ENCODE results near the gene ZFP91.

ZFP91 gene

DNA sequence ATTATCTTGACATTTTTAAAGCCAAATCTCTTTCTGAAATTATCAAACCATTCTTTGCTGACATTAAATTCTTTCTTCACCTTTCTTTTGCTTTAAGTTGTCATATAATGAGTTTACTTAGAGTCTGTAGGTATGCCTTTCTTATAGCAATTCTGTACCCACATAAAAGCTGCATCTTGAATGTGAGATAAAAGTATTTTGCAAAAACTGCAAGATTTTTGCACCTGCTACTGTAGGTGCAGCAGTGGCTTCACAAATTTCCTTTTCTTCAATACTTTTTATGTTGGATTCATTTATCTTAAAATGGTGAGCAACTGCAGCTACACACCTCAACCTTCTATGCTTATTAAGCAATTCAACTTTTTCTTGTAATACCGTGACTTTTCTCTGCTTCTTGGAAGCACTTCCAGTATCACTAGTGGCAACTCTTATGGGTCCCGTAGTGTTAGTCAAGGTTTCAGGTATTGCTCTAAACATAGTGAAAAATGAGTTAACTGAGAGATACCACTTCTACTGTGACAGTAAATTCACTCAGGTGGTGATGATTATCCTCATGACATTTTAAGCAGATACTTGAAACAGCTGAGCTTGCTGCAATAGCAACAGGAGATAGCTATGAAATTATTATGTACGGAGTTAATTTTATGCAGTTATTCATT is 18.8 kb downstream of the ZFP91 start:
- H3K9me3 Mint-ChIP-seq: no peaks in the 10 kb centered on the region
- no peaks in the 10 kb centered on the region for H3K27me3 Mint-ChIP-seq
- H3K36me3 Mint-ChIP-seq (ENCODE audit: insufficient read depth): peaks cover 22% of the 10 kb centered on the region
- H3K4me3 Mint-ChIP-seq: no peak overlapping the region
- no peak for DNase-seq
- H3K4me1 Mint-ChIP-seq (ENCODE audit: low read depth in 2 of 2): peaks cover 47 to 76% of the 10 kb centered on the region in 2 donors
- ATAC-seq (replicated peaks): no peak
- H3K27ac Mint-ChIP-seq: no peak overlapping the region

DNA sequence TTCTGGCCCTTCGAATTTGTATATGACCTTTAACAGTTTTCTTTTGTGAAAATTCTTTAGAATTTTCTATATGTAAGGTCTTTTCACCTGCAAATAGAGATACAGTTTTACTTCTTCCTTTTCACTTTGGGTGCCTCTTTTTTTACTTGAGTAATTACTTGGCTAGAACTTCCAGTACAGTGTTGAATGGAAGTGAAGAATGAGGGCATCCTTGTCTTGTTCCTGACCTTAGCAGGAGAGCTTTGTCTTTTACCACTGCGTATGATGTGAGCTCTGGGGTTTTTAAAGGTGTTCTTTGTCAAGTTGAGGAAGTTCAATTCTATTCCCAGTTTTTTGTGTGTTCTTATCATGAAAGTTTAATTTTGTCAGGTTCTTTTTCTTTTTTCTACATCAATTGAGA is 21.6 kb downstream of the ZFP91 start:
- Mint-ChIP-seq H3K4me3 (no peak overlapping the region), H3K27me3 (no peaks in the 10 kb centered on the region), H3K4me1 (ENCODE audit: low read depth in 2 of 2) (peaks cover 56 to 69% of the 10 kb centered on the region in 2 donors), H3K27ac (peak overlapping the region in 1 of 2 donors; percentile 23), H3K9me3 (no peaks in the 10 kb centered on the region), H3K36me3 (ENCODE audit: insufficient read depth) (peaks cover 25% of the 10 kb centered on the region)
- DNase-seq (no peak), ATAC-seq (replicated peaks) (no peak)

DNA sequence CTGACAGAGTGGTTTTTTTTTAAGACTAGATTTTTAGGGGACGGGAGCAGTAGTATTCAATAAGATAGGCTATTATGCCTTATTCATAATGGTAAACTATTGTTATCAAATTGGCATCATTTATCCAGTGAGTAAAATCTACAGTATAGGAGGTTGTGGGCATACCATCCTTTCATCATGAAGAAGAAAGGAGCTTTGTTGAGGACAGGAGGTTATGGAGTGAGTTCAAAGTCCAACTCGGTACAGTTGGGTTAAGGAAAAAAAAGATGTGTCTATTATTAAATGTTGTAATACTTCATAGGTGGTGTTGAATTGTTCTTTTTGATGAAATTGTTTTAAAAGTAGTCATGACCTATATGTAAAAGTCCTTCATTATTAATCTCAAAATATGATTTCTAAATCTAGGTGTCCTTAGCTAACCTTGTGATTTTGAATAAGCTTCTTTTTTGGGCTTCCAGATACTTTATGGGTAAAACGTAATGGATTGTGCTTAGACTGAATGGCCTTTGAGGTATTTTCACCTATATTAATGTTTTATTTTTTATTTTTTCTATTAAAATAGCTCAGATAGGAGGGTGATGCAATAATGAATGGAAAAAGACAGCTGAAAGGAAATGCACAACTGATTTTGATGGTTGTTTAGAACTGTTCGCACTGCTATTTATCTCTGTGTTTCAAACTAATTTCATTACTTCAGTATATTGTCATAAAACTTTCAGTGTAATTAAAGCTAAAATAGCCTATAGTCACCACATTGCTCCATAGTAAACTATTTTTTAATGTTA is 28.3 kb downstream of the ZFP91 start:
- H3K4me3 Mint-ChIP-seq: no peak overlapping the region
- peak overlapping the region; percentile 16 to 85 for H3K27ac Mint-ChIP-seq
- no peaks in the 10 kb centered on the region for H3K27me3 Mint-ChIP-seq
- no peak for DNase-seq
- H3K9me3 Mint-ChIP-seq: no peaks in the 10 kb centered on the region
- no peak for ATAC-seq (replicated peaks)
- H3K36me3 Mint-ChIP-seq (ENCODE audit: insufficient read depth): peaks cover 52% of the 10 kb centered on the region
- H3K4me1 Mint-ChIP-seq (ENCODE audit: low read depth in 2 of 2): peaks cover 36 to 39% of the 10 kb centered on the region in 2 donors

DNA sequence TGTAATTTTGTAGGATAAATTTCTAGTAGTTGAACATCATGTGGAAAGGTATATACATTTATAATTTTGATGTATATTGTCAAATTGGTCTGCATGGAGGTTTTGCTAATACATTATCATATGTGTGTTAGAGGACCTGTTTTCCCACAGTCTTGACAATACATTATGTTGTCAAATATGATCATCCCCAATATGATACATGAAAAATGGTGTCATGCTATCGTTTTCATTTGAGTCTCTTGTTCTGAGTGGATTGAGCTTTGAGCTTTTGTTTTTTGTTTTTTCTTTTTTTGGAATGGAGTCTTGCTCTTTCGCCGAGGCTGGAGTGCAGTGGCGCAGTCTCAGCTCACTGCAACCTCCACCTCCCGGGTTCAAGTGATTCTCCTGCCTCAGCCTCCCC is 29.5 kb downstream of the ZFP91 start:
- Mint-ChIP-seq H3K4me3 (no peak overlapping the region), H3K27me3 (no peaks in the 10 kb centered on the region), H3K9me3 (no peaks in the 10 kb centered on the region), H3K36me3 (ENCODE audit: insufficient read depth) (peaks cover 56% of the 10 kb centered on the region), H3K27ac (peak overlapping the region in 1 of 2 donors; percentile 62), H3K4me1 (ENCODE audit: low read depth in 2 of 2) (peaks cover 26 to 29% of the 10 kb centered on the region in 2 donors)
- DNase-seq: no peak
- ATAC-seq (replicated peaks): no peak

DNA sequence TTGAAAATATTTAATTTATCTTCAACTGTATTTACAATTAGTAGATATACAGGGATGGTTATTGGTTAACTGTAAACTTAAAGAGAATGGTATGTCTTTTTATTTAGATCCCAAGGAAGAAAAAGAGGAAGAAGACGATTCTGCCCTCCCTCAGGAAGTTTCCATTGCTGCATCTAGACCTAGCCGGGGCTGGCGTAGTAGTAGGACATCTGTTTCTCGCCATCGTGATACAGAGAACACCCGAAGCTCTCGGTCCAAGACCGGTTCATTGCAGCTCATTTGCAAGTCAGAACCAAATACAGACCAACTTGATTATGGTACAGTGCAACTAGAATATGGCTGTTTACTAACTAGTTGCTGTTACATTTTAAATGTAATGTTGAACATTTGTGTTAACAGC is 30.9 kb downstream of the ZFP91 start:
- DNase-seq (no peak), ATAC-seq (replicated peaks) (no peak)
- Mint-ChIP-seq H3K9me3 (no peaks in the 10 kb centered on the region), H3K27me3 (no peaks in the 10 kb centered on the region), H3K4me3 (no peak overlapping the region), H3K27ac (peak overlapping the region in 1 of 2 donors; percentile 63), H3K4me1 (ENCODE audit: low read depth in 2 of 2) (peaks cover 20 to 29% of the 10 kb centered on the region in 2 donors), H3K36me3 (ENCODE audit: insufficient read depth) (peaks cover 64% of the 10 kb centered on the region)

DNA sequence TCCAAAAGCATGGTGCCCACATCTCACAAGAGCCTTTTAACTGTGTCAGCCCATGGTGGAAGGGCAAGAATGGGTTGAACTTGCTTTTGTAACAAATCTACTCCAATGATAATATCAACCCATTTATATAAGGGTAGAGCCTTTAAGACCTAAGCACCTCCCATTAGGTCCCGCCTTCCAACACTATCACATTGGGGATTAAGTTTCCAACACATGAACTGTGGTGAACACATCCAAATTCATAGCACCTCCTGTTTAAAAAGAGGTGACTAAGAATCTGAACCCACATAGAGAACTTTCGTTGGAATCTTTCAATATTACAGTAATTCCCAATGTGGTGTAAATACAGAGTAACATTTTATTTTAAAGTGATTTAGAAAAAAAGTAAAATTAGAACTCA is 34.4 kb downstream of the ZFP91 start:
- Mint-ChIP-seq H3K4me3 (no peak overlapping the region), H3K4me1 (ENCODE audit: low read depth in 2 of 2) (peaks cover 2 to 6% of the 10 kb centered on the region in 2 donors), H3K9me3 (no peaks in the 10 kb centered on the region), H3K27ac (no peak overlapping the region), H3K36me3 (ENCODE audit: insufficient read depth) (peaks cover 93% of the 10 kb centered on the region), H3K27me3 (no peaks in the 10 kb centered on the region)
- ATAC-seq (replicated peaks) (no peak), DNase-seq (no peak)

DNA sequence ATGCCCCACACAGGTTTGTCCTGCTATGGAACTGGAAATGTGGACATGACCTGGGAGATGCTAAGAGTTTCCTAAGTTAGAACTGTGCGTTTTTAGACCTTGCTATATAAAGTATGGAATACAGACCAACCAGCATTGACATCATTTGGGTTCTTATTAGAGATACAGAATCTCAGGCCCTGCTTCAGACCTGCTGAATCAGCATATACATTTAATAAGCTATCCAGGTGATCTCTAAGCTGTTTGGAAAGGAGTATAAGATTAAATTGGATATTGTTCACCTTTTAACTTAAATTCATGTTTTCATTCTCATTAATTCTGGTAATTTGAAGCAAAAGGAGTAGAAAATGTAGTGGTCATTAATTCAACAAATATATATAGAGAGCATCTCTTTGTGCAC is 36.7 kb downstream of the ZFP91 start:
- H3K4me1 Mint-ChIP-seq (ENCODE audit: low read depth in 2 of 2): peaks cover 2% of the 10 kb centered on the region in 2 donors
- no peak overlapping the region for H3K4me3 Mint-ChIP-seq
- H3K9me3 Mint-ChIP-seq: no peaks in the 10 kb centered on the region
- peak overlapping the region in 1 of 2 donors; percentile 33 for H3K27ac Mint-ChIP-seq
- H3K36me3 Mint-ChIP-seq (ENCODE audit: insufficient read depth): peaks cover 96% of the 10 kb centered on the region
- no peaks in the 10 kb centered on the region for H3K27me3 Mint-ChIP-seq
- ATAC-seq (replicated peaks) (no peak), DNase-seq (no peak)

DNA sequence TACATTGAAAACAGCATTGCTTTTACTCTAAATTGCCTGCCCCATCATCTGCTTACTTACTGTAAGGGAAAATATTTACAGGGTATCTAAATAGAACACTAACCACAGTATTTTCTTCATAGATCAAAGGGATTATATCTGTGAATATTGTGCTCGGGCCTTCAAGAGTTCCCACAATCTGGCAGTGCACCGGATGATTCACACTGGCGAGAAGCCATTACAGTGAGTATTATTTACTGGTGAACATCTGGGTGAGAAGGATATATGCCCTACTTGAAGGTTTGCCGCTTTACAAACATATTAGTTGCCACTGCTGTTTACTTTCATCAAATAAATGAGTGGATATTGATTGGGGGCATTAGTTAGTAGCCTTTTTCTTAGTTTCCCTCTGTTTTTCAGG is 37.7 kb downstream of the ZFP91 start:
- ATAC-seq (replicated peaks): no peak
- Mint-ChIP-seq H3K9me3 (no peaks in the 10 kb centered on the region), H3K4me3 (no peak overlapping the region), H3K36me3 (ENCODE audit: insufficient read depth) (peaks cover 91% of the 10 kb centered on the region), H3K4me1 (ENCODE audit: low read depth in 2 of 2) (no peaks in the 10 kb centered on the region), H3K27me3 (no peaks in the 10 kb centered on the region), H3K27ac (no peak overlapping the region)
- no peak for DNase-seq

DNA sequence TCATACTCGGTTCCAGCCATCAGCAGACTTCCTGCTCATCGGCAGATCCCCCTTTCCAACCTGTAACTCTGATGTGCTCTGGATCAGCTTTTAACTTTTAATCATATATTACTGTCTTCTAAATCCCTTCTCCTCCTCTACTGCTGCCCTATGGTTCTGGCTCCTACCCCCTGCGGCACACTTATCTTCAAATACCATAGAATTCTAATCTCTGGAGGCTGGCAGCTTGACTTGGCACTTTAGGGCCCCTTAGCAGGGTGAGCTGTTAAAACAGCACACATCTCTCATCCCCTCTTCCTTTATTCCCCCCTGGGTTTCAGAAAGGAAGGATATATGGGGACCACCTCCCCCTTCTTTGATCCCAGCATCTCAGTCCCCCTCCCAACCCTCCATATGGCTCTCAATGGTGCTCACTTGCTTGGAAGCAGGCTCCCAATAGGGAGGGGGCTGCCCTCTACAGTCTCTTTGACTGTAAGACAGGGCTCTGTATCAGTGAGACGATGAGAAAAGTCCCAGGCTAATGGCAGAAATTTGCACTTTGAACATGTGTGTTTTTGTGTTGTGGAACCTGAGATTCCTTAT is 39.2 kb downstream of the ZFP91 start:
- Mint-ChIP-seq H3K36me3 (ENCODE audit: insufficient read depth) (peaks cover 84% of the 10 kb centered on the region), H3K27ac (peak overlapping the region; percentile 42 to 62)

DNA sequence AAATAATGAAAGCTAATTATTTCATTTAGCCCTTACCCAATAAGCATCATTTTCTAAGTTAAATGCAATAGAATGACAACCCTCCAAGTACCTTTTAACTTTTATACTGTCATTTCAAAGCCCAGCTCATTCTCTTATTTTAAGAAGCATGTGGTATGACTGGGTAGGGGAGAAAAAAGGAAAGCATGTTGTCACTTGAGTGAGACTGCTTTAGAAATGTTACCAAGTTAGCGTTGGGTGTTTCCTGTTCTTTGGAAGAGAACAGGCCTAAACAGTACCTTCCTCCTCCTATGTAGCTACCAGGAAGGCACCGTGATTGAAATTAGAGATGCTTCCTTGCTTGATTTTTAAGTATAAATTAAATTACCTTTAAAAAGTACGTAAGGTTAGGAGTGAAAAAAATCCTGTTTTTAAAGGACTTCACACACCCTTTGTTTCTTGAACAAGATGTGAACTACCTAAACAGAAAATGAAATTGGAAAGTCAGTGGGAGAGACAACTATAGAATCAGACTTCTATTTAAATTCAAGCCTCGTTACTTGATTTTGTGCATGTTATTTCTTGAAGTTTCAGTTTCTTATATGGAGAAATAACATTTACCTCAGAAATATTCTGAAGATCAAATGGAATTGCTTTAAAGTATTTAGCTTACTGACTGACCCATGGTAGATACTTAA is 42.9 kb downstream of the ZFP91 start:
- no peak overlapping the region for H3K4me3 Mint-ChIP-seq
- peak overlapping the region in 1 of 2 donors; percentile 50 for H3K27ac Mint-ChIP-seq
- H3K36me3 Mint-ChIP-seq (ENCODE audit: insufficient read depth): peaks cover 58% of the 10 kb centered on the region
- no peaks in the 10 kb centered on the region for H3K4me1 Mint-ChIP-seq (ENCODE audit: low read depth in 2 of 2)
- ATAC-seq (replicated peaks) (no peak), DNase-seq (no peak)
- no peaks in the 10 kb centered on the region for H3K9me3 Mint-ChIP-seq
- no peaks in the 10 kb centered on the region for H3K27me3 Mint-ChIP-seq

More for the DNA sequence above, 39.2 kb downstream of the ZFP91 start:
- DNase-seq (no peak), ATAC-seq (replicated peaks) (peak; percentile 48)
- Mint-ChIP-seq H3K9me3 (no peaks in the 10 kb centered on the region), H3K4me3 (no peak overlapping the region), H3K27me3 (no peaks in the 10 kb centered on the region), H3K4me1 (ENCODE audit: low read depth in 2 of 2) (no peaks in the 10 kb centered on the region)

DNA sequence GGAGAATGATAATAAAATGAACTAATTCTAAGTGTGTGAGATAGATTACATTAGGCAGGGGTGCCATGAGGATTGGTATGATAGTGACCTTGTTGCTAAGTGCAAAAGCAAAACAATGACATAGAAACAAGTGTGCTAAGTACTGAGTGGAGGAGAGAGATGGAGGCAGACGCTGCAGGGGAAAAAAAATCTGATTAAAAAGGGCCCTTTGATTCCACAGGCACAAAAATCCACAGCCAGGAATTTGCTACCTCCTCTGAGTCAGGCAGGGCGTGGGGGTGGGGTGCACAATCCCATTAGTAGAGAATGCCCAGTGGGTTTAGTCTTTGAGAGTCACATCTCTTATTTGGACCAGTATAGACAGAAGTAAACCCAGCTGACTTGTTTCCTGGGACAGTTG is 43.5 kb downstream of the ZFP91 start, which contains the start of gene CNTF:
Gene CNTF (plus strand): TSS at position 322 of the 400 bp plus-strand sequence. CDS start 88 bp downstream, outside the sequence.
- DNase-seq (no peak), ATAC-seq (replicated peaks) (no peak)
- Mint-ChIP-seq H3K9me3 (no peaks in the 10 kb centered on the region), H3K27me3 (no peaks in the 10 kb centered on the region), H3K4me3 (no peak within 1 kb of the TSS), H3K27ac (peak within 1 kb of the TSS in 1 of 2 donors; percentile 50), H3K4me1 (ENCODE audit: low read depth in 2 of 2) (no peaks in the 10 kb centered on the region), H3K36me3 (ENCODE audit: insufficient read depth) (peaks cover 52% of the 10 kb centered on the region)

DNA sequence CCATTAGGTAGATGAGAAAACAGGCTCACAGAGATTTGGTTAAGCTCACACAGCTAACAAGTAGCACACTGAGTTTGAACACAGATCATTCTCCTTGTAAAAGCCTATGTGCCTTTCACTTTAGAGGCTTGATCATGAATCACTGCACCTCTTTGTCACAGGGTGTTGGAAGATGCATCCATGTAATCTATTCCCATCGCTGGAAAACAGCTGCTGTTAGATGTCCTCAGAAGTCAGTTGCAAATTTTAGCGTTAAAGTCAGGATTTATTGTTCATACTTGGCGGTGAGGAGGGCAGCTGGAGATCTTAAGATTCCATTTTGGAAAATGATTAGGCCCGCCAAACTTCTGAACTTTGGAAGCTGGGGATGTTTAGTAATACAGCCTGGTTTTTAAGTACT is 46.2 kb downstream of the ZFP91 start:
- ATAC-seq (replicated peaks) (no peak), DNase-seq (no peak)
- no peak overlapping the region for H3K27ac Mint-ChIP-seq
- peaks cover 24% of the 10 kb centered on the region for H3K36me3 Mint-ChIP-seq (ENCODE audit: insufficient read depth)
- H3K4me3 Mint-ChIP-seq: no peak overlapping the region
- no peaks in the 10 kb centered on the region for H3K4me1 Mint-ChIP-seq (ENCODE audit: low read depth in 2 of 2)
- H3K9me3 Mint-ChIP-seq: no peaks in the 10 kb centered on the region
- no peaks in the 10 kb centered on the region for H3K27me3 Mint-ChIP-seq

DNA sequence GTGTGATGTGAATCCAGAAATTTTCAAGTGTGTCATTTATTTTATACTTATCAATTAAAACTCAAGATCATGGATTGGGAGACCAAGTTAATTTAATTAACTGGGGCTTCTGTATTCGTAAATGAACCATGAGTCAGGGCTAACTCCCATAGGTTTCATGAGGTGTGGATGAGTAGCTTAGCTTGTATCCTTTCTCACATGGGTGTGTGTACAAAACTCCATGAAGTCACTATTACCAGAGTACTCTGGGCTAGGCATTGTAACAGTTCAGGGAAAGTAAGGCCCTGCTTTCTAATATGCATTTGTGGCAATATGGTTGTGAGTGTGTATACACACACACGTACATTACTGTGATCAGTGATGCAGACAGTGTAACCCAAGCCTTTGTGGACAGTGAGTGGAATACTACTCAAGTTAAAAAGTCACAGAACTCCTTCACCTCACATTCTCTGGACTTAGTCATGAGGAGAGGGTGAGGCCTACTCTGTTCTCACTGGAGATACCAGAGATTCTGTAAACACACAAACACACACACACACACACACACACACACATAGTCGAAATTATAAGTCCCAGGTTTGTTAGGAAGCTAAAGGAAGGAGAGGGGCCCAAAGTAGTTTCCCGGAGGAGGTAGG is 47.1 kb downstream of the ZFP91 start:
- H3K9me3 Mint-ChIP-seq: no peaks in the 10 kb centered on the region
- no peak overlapping the region for H3K27ac Mint-ChIP-seq
- H3K4me1 Mint-ChIP-seq (ENCODE audit: low read depth in 2 of 2): no peaks in the 10 kb centered on the region
- no peak for ATAC-seq (replicated peaks)
- DNase-seq: no peak
- H3K4me3 Mint-ChIP-seq: no peak overlapping the region
- peaks cover 18% of the 10 kb centered on the region for H3K36me3 Mint-ChIP-seq (ENCODE audit: insufficient read depth)
- no peaks in the 10 kb centered on the region for H3K27me3 Mint-ChIP-seq
